Subcutaneous abdominal adipose tissue (tissue), 5 donors: ENCODE data around the gene DSG2.

Source experiments
- H3K27ac ChIP-seq: one replicate; pipeline ENCODE4 v1.7.0; 2013; ENCODE audit warnings: low read depth, mild to moderate bottlenecking, inconsistent platforms, low read length, moderate library complexity
- H3K27me3 ChIP-seq, 5 donors: one replicate each; pipeline ENCODE4 v1.7.0; 2013; ENCODE audit warnings: low read length in 5 of 5, inconsistent platforms in 1 of 5; ENCODE audit not compliant: control insufficient read depth in 5 of 5, insufficient read depth in 4 of 5
- H3K36me3 ChIP-seq, 5 donors: one replicate each; pipeline ENCODE4 v1.7.0; 2013; ENCODE audit warnings: low read length in 5 of 5; ENCODE audit not compliant: control insufficient read depth in 5 of 5, insufficient read depth in 5 of 5
- H3K4me1 ChIP-seq, 5 donors: one replicate each; pipeline ENCODE4 v1.7.0; 2013; ENCODE audit warnings: low read length in 5 of 5, mild to moderate bottlenecking in 3 of 5, moderate library complexity in 1 of 5; ENCODE audit not compliant: control insufficient read depth in 5 of 5, insufficient read depth in 5 of 5
- H3K4me3 ChIP-seq, 5 donors: one replicate each; pipeline ENCODE4 v1.7.0; 2013; ENCODE audit warnings: low read length in 5 of 5, low read depth in 1 of 5
- H3K9ac ChIP-seq, 5 donors: one replicate each; pipeline ENCODE4 v1.7.0; 2013; ENCODE audit warnings: low read length in 5 of 5, mild to moderate bottlenecking in 4 of 5, moderate library complexity in 3 of 5
- H3K9me3 ChIP-seq, 5 donors: one replicate each; pipeline ENCODE4 v1.7.0; 2013; ENCODE audit warnings: low read length in 5 of 5; ENCODE audit not compliant: control insufficient read depth in 5 of 5
- donor health status: healthy.
- donor health status: healthy.
- donor health status: healthy.
- donor health status: healthy.
- donor health status: healthy.

The DSG2 gene

GRCh38 chr18:31581498-31582197 is 83.7 kb downstream of the DSG2 start:
- no peak overlapping the region for H3K27ac ChIP-seq
- no peaks in the 10 kb centered on the region for H3K9me3 ChIP-seq
- H3K4me3 ChIP-seq = no peak overlapping the region
- H3K4me1 ChIP-seq = peaks cover 0 to 4% (median 0%) of the 10 kb centered on the region in 5 donors
- no peaks in the 10 kb centered on the region for H3K36me3 ChIP-seq
- no peaks in the 10 kb centered on the region for H3K27me3 ChIP-seq
- no peak overlapping the region for H3K9ac ChIP-seq

- no peaks in the 10 kb centered on the region for H3K9me3 ChIP-seq
- peaks cover 0 to under 1% (median 0%) of the 10 kb centered on the region in 5 donors for H3K4me1 ChIP-seq
- H3K27me3 ChIP-seq = no peaks in the 10 kb centered on the region
- no peak overlapping the region for H3K9ac ChIP-seq
- H3K36me3 ChIP-seq = no peaks in the 10 kb centered on the region
- no peak overlapping the region for H3K4me3 ChIP-seq
- no peak overlapping the region for H3K27ac ChIP-seq
Observed at GRCh38 chr18:31583185-31583854, 85.3 kb downstream of the DSG2 start.

GRCh38 chr18:31585991-31586390 is 88.0 kb downstream of the DSG2 start:
- Histone ChIP-seq H3K4me1 (no peaks in the 10 kb centered on the region), H3K36me3 (no peaks in the 10 kb centered on the region), H3K27ac (no peak overlapping the region)

GRCh38 chr18:31586616-31587015 is 88.6 kb downstream of the DSG2 start:
- Histone ChIP-seq H3K4me1 (no peaks in the 10 kb centered on the region), H3K9me3 (no peaks in the 10 kb centered on the region), H3K4me3 (no peak overlapping the region), H3K9ac (no peak overlapping the region), H3K27me3 (no peaks in the 10 kb centered on the region), H3K36me3 (no peaks in the 10 kb centered on the region), H3K27ac (no peak overlapping the region)

More at GRCh38 chr18:31585991-31586390, 88.0 kb downstream of the DSG2 start:
- no peak overlapping the region for H3K4me3 ChIP-seq
- no peaks in the 10 kb centered on the region for H3K9me3 ChIP-seq
- H3K9ac ChIP-seq = no peak overlapping the region
- H3K27me3 ChIP-seq = no peaks in the 10 kb centered on the region

GRCh38 chr18:31587529-31587928 is 89.6 kb downstream of the DSG2 start:
- Histone ChIP-seq H3K4me1 (no peaks in the 10 kb centered on the region), H3K9ac (no peak overlapping the region), H3K27me3 (no peaks in the 10 kb centered on the region), H3K4me3 (no peak overlapping the region), H3K27ac (no peak overlapping the region), H3K36me3 (no peaks in the 10 kb centered on the region), H3K9me3 (no peaks in the 10 kb centered on the region)

- no peaks in the 10 kb centered on the region for H3K36me3 ChIP-seq
- no peak overlapping the region for H3K4me3 ChIP-seq
- H3K9me3 ChIP-seq = peaks cover 0 to 3% (median 0%) of the 10 kb centered on the region in 5 donors
- no peaks in the 10 kb centered on the region for H3K4me1 ChIP-seq
- H3K27ac ChIP-seq = no peak overlapping the region
- no peak overlapping the region for H3K9ac ChIP-seq
- no peaks in the 10 kb centered on the region for H3K27me3 ChIP-seq
Observed at GRCh38 chr18:31590570-31590969, 92.6 kb downstream of the DSG2 start.

- Histone ChIP-seq H3K4me1 (no peaks in the 10 kb centered on the region), H3K36me3 (no peaks in the 10 kb centered on the region), H3K27ac (no peak overlapping the region), H3K27me3 (no peaks in the 10 kb centered on the region), H3K9me3 (peaks cover 0 to 3% (median 0%) of the 10 kb centered on the region in 5 donors), H3K9ac (no peak overlapping the region), H3K4me3 (no peak overlapping the region)
Observed at GRCh38 chr18:31591113-31591512, 93.1 kb downstream of the DSG2 start.

- no peaks in the 10 kb centered on the region for H3K27me3 ChIP-seq
- no peak within 1 kb of the TSS for H3K9ac ChIP-seq
- H3K27ac ChIP-seq = no peak within 1 kb of the TSS
- no peaks in the 10 kb centered on the region for H3K4me1 ChIP-seq
- H3K36me3 ChIP-seq = no peaks in the 10 kb centered on the region
- H3K9me3 ChIP-seq = peaks cover 0 to 3% (median 0%) of the 10 kb centered on the region in 5 donors
- H3K4me3 ChIP-seq = no peak within 1 kb of the TSS
Observed at GRCh38 chr18:31591628-31592027, 93.7 kb downstream of the DSG2 start, which contains the start of gene TTR. TTR (plus strand) TSS chr18:31591877; CDS start chr18:31591903, 26 bp downstream.

GRCh38 chr18:31592506-31593157 is 94.7 kb downstream of the DSG2 start:
- Histone ChIP-seq H3K4me3 (no peak overlapping the region), H3K9me3 (peaks cover 0 to 3% (median 0%) of the 10 kb centered on the region in 5 donors), H3K36me3 (no peaks in the 10 kb centered on the region), H3K27ac (no peak overlapping the region), H3K27me3 (no peaks in the 10 kb centered on the region), H3K4me1 (no peaks in the 10 kb centered on the region), H3K9ac (no peak overlapping the region)
